HG03025 (cell line): Measurements from ENCODE around the gene OTOR.
A peak's percentile ranks its signal among the peaks of the same experiment; 100 is the strongest.

ENCODE experiments used
- ATAC-seq: cut with Tn5 transposase; IDR thresholded peaks from one replicate; pipeline ENCODE4 v1.9.1; 2021; ENCODE audit warnings: mild to moderate bottlenecking, moderate library complexity; ENCODE audit not compliant: unreplicated experiment, low FRiP score

OTOR gene

GRCh38 chr20:16748308-16748900, at the start of gene OTOR:
Gene OTOR, plus strand, starts transcription at chr20:16748358. Its CDS starts 44 bp downstream, at chr20:16748402.
- no peak for ATAC-seq

- ATAC-seq, result no peak
Measured at GRCh38 chr20:16699293-16699692, 48.9 kb upstream of the OTOR start.

- no peak for ATAC-seq
Measured at GRCh38 chr20:16701296-16701695, 46.9 kb upstream of the OTOR start.

GRCh38 chr20:16703570-16703969, 44.6 kb upstream of the OTOR start:
- no peak for ATAC-seq

- peak; percentile 74 for ATAC-seq
Measured at GRCh38 chr20:16707674-16708073, 40.5 kb upstream of the OTOR start.

- ATAC-seq, result no peak
Measured at GRCh38 chr20:16708602-16709001, 39.6 kb upstream of the OTOR start.

- ATAC-seq, result peak; percentile 72
Measured at GRCh38 chr20:16709017-16709416, 39.1 kb upstream of the OTOR start.

GRCh38 chr20:16710781-16711180, 37.4 kb upstream of the OTOR start:
- peak; percentile 48 for ATAC-seq

- ATAC-seq, result no peak
Measured at GRCh38 chr20:16711661-16712258, 36.4 kb upstream of the OTOR start.

- no peak for ATAC-seq
Measured at GRCh38 chr20:16712511-16712947, 35.6 kb upstream of the OTOR start.

GRCh38 chr20:16713066-16713465, 35.1 kb upstream of the OTOR start:
- no peak for ATAC-seq

- no peak for ATAC-seq
Measured at GRCh38 chr20:16714242-16714641, 33.9 kb upstream of the OTOR start.

GRCh38 chr20:16714751-16715150, 33.4 kb upstream of the OTOR start:
- ATAC-seq, result no peak

- ATAC-seq, result no peak
Measured at GRCh38 chr20:16719421-16719820, 28.7 kb upstream of the OTOR start.

GRCh38 chr20:16729080-16729479, 19.1 kb upstream of the OTOR start:
- ATAC-seq, result no peak

GRCh38 chr20:16729565-16730460, 18.3 kb upstream of the OTOR start, which contains the start of gene SNRPB2:
Gene SNRPB2, plus strand, starts transcription at chr20:16730026. Its CDS starts 1,677 bp downstream, at chr20:16731703.
- ATAC-seq, result peak; percentile 98

GRCh38 chr20:16732506-16733152, 15.5 kb upstream of the OTOR start:
- no peak for ATAC-seq

- no peak for ATAC-seq
Measured at GRCh38 chr20:16740365-16741072, 7.6 kb upstream of the OTOR start.

GRCh38 chr20:16744178-16744807, 3.9 kb upstream of the OTOR start:
- no peak for ATAC-seq

GRCh38 chr20:16745204-16745603, 3.0 kb upstream of the OTOR start:
- no peak for ATAC-seq
